ENCODE measurements around the gene TSPO2. TPM values are rescaled to one million over a fixed set of nuclear protein-coding genes. Genes with fewer than 3 reads are reported as not detected.
A peak's percentile ranks its signal among the peaks of the same experiment; 100 is the strongest.

TSPO2 gene
- total RNA-seq, 1 donor from 2014 or later, result not detected

- DNase-seq (ENCODE audit: low read depth), result no peak
Observed at GRCh38 chr6:41050536-41050935, 8.3 kb downstream of the TSPO2 start.

- no peak for DNase-seq (ENCODE audit: low read depth)
Observed at GRCh38 chr6:41051873-41052272, 9.6 kb downstream of the TSPO2 start.

- DNase-seq (ENCODE audit: low read depth), result no peak
Observed at GRCh38 chr6:41053041-41053440, 10.8 kb downstream of the TSPO2 start, which contains the start of gene APOBEC2. Gene APOBEC2, plus strand, starts transcription at chr6:41053202. Its CDS starts 146 bp downstream, at chr6:41053348.

GRCh38 chr6:41054511-41054910 is 12.2 kb downstream of the TSPO2 start:
- DNase-seq (ENCODE audit: low read depth), result no peak

- no peak for DNase-seq (ENCODE audit: low read depth)
Observed at GRCh38 chr6:41055149-41055548, 12.9 kb downstream of the TSPO2 start.

GRCh38 chr6:41056768-41057490 is 14.7 kb downstream of the TSPO2 start:
- DNase-seq (ENCODE audit: low read depth), result no peak

- DNase-seq (ENCODE audit: low read depth), result no peak
Observed at GRCh38 chr6:41058783-41059181, 16.5 kb downstream of the TSPO2 start.

- peak; percentile 42 for DNase-seq (ENCODE audit: low read depth)
Observed at GRCh38 chr6:41059556-41059955, 17.3 kb downstream of the TSPO2 start.

GRCh38 chr6:41061196-41061726 is 19.0 kb downstream of the TSPO2 start:
- DNase-seq (ENCODE audit: low read depth), result no peak

- no peak for DNase-seq (ENCODE audit: low read depth)
Observed at GRCh38 chr6:41062056-41062455, 19.8 kb downstream of the TSPO2 start.

GRCh38 chr6:41063884-41064285 is 21.6 kb downstream of the TSPO2 start:
- no peak for DNase-seq (ENCODE audit: low read depth)

- peak; percentile 46 for DNase-seq (ENCODE audit: low read depth)
Observed at GRCh38 chr6:41064841-41065240, 22.6 kb downstream of the TSPO2 start.

- DNase-seq (ENCODE audit: low read depth), result no peak
Observed at GRCh38 chr6:41065550-41066026, 23.3 kb downstream of the TSPO2 start.

GRCh38 chr6:41066867-41067304 is 24.6 kb downstream of the TSPO2 start:
- DNase-seq (ENCODE audit: low read depth), result peak; percentile 82

- DNase-seq (ENCODE audit: low read depth), result no peak
Observed at GRCh38 chr6:41071501-41071922, 29.2 kb downstream of the TSPO2 start.

GRCh38 chr6:41071923-41072835 is 29.9 kb downstream of the TSPO2 start, which contains the start of gene OARD1:
Gene OARD1, minus strand, starts transcription at chr6:41072356. Its CDS starts 722 bp downstream, at chr6:41071634.
- peak; percentile 98 for DNase-seq (ENCODE audit: low read depth)

GRCh38 chr6:41072836-41073202 is 30.6 kb downstream of the TSPO2 start, which contains the start of gene NFYA:
Gene NFYA, plus strand, starts transcription at chr6:41072974. Its CDS starts 6,116 bp downstream, at chr6:41079090.
- DNase-seq (ENCODE audit: low read depth), result no peak

GRCh38 chr6:41073203-41073967 is 31.1 kb downstream of the TSPO2 start:
- peak; percentile 64 for DNase-seq (ENCODE audit: low read depth)

GRCh38 chr6:41073968-41074691 is 31.9 kb downstream of the TSPO2 start:
- no peak for DNase-seq (ENCODE audit: low read depth)

- no peak for DNase-seq (ENCODE audit: low read depth)
Observed at GRCh38 chr6:41074692-41075436, 32.6 kb downstream of the TSPO2 start.

Measured in renal cortical epithelial cell (primary cell).